GM12801 (cell line): ENCODE measurements around the gene TACO1.

ENCODE experiments used
- TF ChIP-seq, protein P1 (sequence below): IDR thresholded peaks from one replicate; pipeline ENCODE4 v1.5.1; 2011; ENCODE audit warnings: control low read depth; ENCODE audit not compliant: insufficient read length; ENCODE audit errors: extremely low read depth

TACO1 gene

DNA sequence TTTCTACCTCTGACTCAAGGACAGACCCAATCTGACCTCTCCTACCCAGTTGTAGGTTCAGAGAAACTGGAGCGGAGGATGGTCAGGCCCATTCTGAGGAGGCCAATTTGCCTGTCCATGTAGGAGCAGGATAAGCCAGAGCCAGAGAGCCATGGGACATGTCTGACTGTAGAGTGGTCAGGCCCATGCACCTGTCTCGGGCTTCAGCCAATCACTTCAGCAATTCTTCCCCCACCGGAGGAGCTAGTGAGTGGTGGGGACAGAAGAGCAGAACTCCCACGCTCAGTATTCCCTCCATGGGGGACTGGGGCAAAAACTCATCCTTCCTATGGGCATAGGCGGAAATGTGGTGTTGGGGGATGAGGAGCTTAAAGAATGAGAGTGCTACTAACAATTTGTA, 36.1 kb upstream of the TACO1 start:
- TF ChIP-seq, protein P1, sequence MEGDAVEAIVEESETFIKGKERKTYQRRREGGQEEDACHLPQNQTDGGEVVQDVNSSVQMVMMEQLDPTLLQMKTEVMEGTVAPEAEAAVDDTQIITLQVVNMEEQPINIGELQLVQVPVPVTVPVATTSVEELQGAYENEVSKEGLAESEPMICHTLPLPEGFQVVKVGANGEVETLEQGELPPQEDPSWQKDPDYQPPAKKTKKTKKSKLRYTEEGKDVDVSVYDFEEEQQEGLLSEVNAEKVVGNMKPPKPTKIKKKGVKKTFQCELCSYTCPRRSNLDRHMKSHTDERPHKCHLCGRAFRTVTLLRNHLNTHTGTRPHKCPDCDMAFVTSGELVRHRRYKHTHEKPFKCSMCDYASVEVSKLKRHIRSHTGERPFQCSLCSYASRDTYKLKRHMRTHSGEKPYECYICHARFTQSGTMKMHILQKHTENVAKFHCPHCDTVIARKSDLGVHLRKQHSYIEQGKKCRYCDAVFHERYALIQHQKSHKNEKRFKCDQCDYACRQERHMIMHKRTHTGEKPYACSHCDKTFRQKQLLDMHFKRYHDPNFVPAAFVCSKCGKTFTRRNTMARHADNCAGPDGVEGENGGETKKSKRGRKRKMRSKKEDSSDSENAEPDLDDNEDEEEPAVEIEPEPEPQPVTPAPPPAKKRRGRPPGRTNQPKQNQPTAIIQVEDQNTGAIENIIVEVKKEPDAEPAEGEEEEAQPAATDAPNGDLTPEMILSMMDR: no peak

DNA sequence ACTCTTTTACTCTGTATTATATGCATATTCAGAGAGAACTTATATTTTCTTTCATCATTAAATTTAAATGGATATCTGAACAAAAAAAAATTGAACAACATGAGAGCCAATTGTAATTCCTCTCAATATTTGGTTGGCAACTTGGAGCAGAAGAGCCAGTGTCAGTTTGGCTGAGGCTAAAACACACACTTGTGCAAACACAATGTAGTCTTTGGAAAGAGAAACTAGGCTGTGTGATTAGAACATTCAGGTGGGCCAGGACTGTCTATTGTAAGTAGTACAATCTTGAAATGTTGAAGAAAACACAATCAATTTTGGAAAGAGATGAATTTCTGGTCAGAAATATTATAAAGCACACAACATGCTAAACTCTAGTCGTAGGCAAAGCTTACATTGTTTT, 33.5 kb upstream of the TACO1 start:
- TF ChIP-seq, protein P1: no peak

GRCh38 chr17:63568563-63568962, 32.1 kb upstream of the TACO1 start:
- TF ChIP-seq, protein P1: no peak

- TF ChIP-seq, protein P1: no peak
These were observed 28.9 kb upstream of the TACO1 start for GRCh38 chr17:63571632-63572310.

GRCh38 chr17:63573634-63574033, 27.1 kb upstream of the TACO1 start:
- TF ChIP-seq, protein P1: no peak

DNA sequence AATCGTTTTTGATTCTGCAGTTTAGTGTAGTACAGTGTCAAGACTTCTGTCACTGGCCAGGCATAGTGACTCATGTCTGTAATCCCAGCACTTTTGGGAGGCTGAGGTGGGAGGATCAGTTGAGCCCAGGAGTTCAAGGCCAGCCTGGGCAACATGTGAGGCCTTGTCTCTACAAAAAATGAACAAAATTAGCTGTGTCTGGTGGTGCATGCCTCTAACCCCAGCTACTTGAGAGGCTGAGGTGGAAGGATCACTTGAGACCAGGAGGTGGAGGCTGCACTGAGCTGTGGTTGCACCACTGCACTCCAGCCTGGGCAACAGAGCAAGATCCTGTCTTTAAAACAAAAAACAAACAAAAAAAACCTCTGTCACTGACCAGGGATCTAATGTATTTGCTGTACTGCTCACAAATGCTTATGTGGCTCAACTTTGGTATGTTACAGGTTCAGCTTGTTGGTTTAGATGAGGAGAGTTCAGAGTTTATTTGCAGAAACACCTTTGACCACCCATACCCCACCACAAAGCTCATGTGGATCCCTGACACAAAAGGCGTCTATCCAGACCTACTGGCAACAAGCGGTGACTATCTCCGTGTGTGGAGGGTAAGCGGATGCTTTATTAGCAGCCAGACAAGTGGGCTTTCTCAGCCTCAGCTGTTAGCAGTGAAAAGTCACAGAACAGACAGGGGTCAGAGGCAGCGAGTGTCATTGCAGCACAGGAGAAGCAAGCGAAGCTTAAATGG, 22.5 kb upstream of the TACO1 start:
- TF ChIP-seq, protein P1: no peak

DNA sequence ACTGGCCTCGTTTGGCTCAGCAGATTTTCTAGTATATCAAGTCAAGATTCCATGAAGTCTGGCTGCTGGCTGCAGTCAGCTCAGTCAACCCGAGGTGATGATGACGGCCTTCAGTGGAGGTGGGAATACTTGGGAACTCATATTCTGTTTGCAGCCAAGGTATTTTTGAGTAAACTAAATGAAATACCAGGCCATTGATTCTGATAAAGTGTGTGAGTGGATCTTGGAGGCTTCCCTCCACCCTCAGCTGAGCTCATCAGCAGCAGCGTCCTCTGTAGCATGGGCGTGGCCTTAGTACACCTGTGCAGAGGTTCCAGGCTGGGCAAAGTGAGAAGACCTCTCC, 22.0 kb upstream of the TACO1 start:
- TF ChIP-seq, protein P1: no peak
